Cardiac atrium fibroblast (primary cell): Measurements from ENCODE around the gene BTBD1. TPM values are rescaled to one million over a fixed set of nuclear protein-coding genes. Genes with fewer than 3 reads are reported as not detected.

Source experiments
- total RNA-seq: library from RNA; depleted of rRNA; stranded (reverse); fragments of >200 nt; gene quantifications from 2 replicates; pipeline ENCODE4 v1.2.3, GENCODE V29; 2015

Gene BTBD1
- 63.9 and 68.2 TPM in 2 replicates for total RNA-seq

DNA sequence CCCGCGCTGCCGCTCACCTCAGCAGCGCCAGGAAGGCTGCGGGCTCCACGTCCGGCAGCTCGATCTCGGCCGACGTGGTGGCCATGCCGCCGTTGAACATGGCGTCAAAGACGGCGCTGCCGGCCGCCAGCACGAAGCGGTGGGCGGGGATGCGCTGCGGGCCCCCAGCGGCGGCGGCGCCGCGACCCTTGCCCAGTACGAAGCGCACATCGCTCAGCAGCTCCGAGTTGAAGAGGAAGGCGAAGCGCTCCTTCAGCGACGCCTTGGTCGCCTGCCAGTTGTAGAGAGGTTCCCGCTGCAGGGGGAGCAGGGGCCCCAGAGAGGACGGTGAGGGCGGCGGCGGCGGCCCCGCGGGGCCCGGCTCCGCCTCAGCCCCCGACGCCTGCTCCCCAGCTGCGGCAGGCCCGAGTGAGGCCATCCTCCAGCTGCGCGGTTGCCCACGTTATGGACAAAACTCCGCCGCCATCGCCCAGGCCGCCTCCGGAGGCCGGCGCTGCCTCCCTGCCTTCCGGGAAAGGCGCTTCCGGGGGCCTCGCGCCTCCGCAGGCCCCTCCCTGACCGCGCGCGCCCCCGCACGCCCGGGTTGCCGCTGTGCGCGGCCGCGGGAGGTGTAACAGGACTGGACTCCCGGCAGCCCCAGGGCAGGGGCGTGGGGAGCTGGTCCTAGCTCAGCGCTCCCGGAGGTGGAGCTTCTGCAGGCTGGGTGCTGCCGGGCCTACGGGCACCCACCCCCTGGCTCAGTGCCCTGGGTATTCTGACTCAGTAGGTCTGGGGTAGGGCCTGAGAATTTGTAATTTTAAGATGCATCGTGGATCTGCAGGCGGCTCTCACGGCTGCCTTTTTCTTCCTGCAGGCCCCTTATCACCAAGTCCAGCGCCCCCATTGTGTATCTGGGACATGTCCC lies at the start of gene BTBD1:
BTBD1 (minus strand) TSS at position 519 of the 904 bp plus-strand sequence; CDS start at position 418, 101 bp downstream.

DNA sequence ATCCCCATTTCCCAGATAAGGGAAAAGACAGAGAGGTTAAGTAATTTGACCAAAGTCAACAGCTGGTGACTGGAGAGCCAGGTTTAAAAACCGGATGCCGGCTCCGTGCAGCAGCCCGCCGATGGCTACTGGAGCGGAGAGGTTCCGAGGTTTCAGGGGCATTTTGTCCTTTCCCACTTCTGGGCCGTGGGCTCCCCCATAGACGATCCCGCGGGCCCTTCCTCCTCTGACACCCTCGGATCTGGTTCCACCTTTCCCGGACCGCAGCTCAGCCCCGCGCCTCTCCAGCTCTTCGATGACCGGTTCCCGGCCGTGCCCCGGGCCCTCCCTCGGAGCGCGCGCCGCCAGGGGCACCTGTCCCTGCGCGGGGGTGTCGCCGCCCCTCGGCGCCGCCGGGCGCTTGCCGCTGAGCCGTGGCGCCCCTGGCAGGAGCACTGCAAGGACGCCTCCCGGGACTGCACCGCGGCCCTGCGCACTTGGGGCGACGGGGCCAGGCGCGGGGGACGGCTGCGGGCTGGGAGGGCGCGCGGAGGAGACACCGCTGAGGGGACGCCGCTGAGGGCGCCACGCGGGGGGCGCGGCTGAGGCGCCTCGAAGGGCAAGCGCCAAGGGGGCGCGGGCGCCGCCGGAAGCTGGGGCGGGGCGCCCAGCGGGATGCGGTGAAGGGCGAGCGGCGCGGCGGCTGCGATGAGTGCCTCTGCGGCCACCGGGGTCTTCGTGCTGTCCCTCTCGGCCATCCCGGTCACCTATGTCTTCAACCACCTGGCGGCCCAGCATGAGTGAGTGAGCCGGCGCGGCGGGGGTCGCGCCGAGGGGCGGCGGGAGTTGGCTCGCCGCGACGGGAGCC lies 40.2 kb upstream of the BTBD1 start, which contains the start of gene TM6SF1:
TM6SF1 (plus strand) TSS at position 652 of the 847 bp plus-strand sequence; CDS start at position 688, 36 bp downstream.

DNA sequence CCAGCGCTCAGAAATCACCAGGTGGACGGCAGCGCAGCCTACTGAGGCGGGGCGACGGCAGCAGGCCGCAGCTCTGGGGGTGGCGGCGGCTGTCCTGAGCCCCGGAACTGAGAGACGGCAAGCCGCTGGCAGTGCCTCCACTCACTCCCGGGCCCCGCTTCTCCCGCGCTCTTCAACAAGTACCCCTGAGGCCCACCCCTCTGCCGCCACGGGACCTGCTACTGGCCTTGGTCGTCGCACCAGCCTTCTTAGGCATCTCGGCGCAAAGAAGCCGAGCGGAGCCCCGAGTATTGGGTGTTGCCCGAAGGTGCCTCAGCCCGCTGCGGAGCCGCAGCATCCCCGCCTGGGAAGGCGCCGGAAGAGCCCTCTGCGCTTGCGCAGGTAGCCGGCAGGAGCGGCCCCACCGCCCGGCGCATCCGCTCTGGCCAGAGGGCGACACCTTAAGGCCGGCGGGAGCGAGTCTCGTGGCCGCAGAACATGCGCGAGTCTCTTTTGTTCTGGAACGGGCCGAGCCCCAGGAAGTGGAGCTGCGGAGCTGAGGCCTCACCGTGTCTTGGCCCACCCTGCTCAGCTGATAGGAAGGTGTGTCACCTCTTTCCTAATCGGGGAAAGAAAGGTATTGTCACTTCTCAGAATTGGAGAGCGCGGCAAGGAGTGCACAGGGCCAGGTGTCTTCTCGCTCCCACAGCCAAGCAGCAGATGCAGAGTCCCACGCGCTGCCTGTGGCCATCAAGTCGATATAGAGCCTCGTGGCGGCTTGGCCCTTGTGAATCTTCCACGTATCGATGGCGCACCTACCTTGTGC lies 55.6 kb downstream of the BTBD1 start, which contains the start of gene C15orf40:
C15orf40 (minus strand) TSS at position 369 of the 805 bp plus-strand sequence; CDS start at position 337, 32 bp downstream.

DNA sequence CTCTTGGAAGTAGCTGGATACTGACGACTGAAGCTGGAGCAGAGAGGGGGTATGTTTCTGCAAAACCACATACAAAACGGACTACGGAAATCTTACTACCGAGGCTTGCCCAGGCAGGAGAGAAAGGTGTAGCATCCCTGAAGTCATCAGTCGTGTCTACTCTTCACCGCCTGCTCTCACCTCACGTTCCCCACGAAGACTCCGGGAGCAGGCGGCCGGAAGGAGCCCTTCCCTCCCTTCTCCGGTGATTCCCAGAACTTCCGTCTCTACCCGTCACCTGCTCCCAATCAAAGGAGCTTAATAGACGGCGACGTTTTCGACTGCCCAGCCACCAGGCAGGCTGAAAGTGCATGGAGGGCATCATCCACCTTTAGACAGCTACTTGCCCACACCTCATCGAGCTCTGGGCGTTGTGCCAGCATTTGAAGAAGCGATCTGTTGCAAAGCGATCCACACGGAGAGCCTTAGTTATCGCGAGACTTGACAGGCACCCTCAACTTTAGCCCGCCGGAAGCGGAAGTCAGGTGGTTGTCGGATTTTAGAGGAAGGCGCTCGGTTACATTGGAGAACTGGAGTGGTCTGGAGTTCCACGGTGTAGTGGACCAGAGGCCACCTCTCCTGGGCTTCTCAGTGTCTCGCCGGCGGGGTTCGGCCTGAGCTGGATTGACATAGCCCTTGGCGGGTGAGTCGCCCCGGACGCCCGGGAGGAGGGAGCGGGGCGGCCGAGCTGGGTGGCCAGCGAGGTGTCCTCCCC lies 81.2 kb downstream of the BTBD1 start, which contains the start of gene RAMAC:
RAMAC (plus strand) TSS at position 523 of the 754 bp plus-strand sequence. CDS start 2,809 bp downstream, outside the sequence.

Other genes starting within 250 kb of the BTBD1 start
- 0.36 and 0.49 TPM in 2 replicates for gene HOMER2, start 114.5 kb downstream of the BTBD1 start, total RNA-seq
- 14.4 and 22.9 TPM in 2 replicates for gene RAMAC, start 81.0 kb downstream of the BTBD1 start, total RNA-seq
- 5.2 and 7.4 TPM in 2 replicates for gene C15orf40, start 55.6 kb downstream of the BTBD1 start, total RNA-seq
- 2.3 and 6.0 TPM in 2 replicates for gene TM6SF1, start 40.4 kb upstream of the BTBD1 start, total RNA-seq
- 14.6 and 15.2 TPM in 2 replicates for gene HDGFL3, start 140.6 kb upstream of the BTBD1 start, total RNA-seq
- gene BNC1, start 217.4 kb upstream of the BTBD1 start, total RNA-seq = 1.1 and 2.6 TPM in 2 replicates